Ectodermal cell (in vitro differentiated cells): ENCODE results near the gene CHI3L2.

Source experiments
- H3K27ac ChIP-seq: 2 replicates; pipeline ENCODE4 v1.7.0; 2013; ENCODE audit warnings: mild to moderate bottlenecking, low read depth, low read length; ENCODE audit not compliant: insufficient read depth, poor library complexity, severe bottlenecking
- H3K27me3 ChIP-seq: 2 replicates; pipeline ENCODE4 v1.7.0; 2013; ENCODE audit warnings: mild to moderate bottlenecking, low read length; ENCODE audit not compliant: insufficient read depth, control insufficient read depth, poor library complexity, severe bottlenecking
- H3K36me3 ChIP-seq: one replicate; pipeline ENCODE4 v1.7.0; 2013; ENCODE audit warnings: low read length; ENCODE audit not compliant: control insufficient read depth, insufficient read depth
- H3K4me1 ChIP-seq: one replicate; pipeline ENCODE4 v1.7.0; 2013; ENCODE audit warnings: low read length; ENCODE audit not compliant: control insufficient read depth, insufficient read depth
- H3K4me3 ChIP-seq: 2 replicates; pipeline ENCODE4 v1.7.0; 2013; ENCODE audit warnings: low read depth, low read length, control low read depth; ENCODE audit not compliant: insufficient read depth
- H3K9me3 ChIP-seq: 2 replicates; pipeline ENCODE4 v1.7.0; 2013; ENCODE audit warnings: mild to moderate bottlenecking, low read length, moderate library complexity; ENCODE audit not compliant: control insufficient read depth
- WGBS, 2 experiments: methylation state at CpG; one replicate each; pipeline ENCODE4 v1.1.7; 2013; ENCODE audit warnings: missing lambda C conversion rate in 2 of 2; 5-methylcytosine and 5-hydroxymethylcytosine counted together

Gene CHI3L2

DNA sequence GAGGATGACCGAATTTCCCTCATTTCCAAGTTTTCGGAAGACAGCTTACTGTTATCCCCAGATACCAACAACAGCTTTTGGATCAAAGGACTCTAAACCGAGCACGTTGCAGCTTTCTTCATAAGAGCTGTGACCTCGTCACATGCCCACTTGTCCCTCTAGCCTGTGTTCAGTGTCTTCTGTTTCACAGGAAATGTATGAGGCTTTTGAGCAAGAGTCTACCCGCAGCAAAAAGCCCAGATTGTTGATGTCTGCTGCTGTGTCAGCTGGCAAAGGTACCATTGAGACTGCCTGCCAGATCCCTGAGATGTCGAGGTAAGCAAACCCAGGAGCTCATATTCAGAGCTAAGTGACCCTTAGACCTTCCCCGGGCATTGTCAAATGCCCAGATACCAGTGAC is 24.1 kb downstream of the CHI3L2 start:
- no peaks in the 10 kb centered on the region for H3K36me3 ChIP-seq
- WGBS, 2 experiments = 94 to 95% methylated on average over 8 of the region's 8 CpGs

DNA sequence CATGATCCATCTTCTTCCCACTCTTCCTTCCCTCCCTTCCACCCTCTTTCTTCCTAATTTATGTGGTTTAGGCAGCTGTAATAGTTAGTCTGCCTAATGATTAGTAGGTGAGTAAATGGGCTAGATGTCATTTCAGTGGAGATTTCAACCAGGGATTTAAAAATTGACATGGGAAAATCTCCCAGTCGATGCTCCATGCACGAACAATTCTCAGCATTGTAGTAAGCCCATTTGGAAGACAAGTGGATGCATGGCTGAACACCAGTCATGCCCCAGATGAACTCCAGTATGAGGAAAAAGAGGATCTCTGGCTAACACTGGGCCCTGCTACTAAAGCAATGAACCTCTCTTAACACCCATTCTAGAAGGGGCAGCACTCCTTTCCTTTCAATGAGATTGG is 25.3 kb downstream of the CHI3L2 start:
- Histone ChIP-seq H3K9me3 (no peaks in the 10 kb centered on the region), H3K4me3 (no peak overlapping the region), H3K27ac (no peak overlapping the region), H3K4me1 (peaks cover 8% of the 10 kb centered on the region), H3K27me3 (no peaks in the 10 kb centered on the region), H3K36me3 (no peaks in the 10 kb centered on the region)
- 97 to 99% methylated on average over 2 of the region's 2 CpGs for WGBS, 2 experiments

More for the DNA sequence above, 24.1 kb downstream of the CHI3L2 start:
- Histone ChIP-seq H3K4me3 (no peak overlapping the region), H3K27me3 (no peaks in the 10 kb centered on the region), H3K27ac (no peak overlapping the region), H3K4me1 (peaks cover 8% of the 10 kb centered on the region), H3K9me3 (no peaks in the 10 kb centered on the region)

DNA sequence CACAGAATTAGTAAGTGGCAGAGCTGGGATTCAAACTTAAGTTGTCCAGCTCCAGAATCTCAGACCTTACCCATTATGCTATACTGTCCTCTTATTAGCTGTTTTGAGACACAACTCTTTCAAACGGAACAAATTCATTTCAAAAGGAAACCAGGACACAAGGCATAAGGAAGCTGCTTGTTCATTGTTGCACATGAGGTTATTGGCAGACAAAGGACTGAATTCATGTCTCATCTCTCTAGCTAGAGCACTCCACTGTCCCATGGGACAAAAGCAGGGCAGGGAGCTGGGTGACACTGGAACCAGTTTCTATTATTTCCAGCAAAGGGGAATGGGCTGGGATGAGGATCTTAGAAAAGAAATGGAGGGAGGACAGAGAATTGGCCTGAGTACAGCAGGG is 26.4 kb downstream of the CHI3L2 start:
- no peaks in the 10 kb centered on the region for H3K36me3 ChIP-seq
- H3K27ac ChIP-seq = no peak overlapping the region
- H3K4me3 ChIP-seq = no peak overlapping the region
- no peaks in the 10 kb centered on the region for H3K27me3 ChIP-seq
- WGBS, 2 experiments = 94 to 95% methylated on average over 1 of the region's 1 CpG
- H3K4me1 ChIP-seq = peaks cover 8% of the 10 kb centered on the region
- H3K9me3 ChIP-seq = no peaks in the 10 kb centered on the region

GRCh38 chr1:111256988-111257658 is 29.6 kb downstream of the CHI3L2 start:
- H3K36me3 ChIP-seq = no peaks in the 10 kb centered on the region
- H3K4me3 ChIP-seq = no peak overlapping the region
- no peaks in the 10 kb centered on the region for H3K9me3 ChIP-seq
- no peaks in the 10 kb centered on the region for H3K4me1 ChIP-seq
- H3K27ac ChIP-seq = no peak overlapping the region
- H3K27me3 ChIP-seq = no peaks in the 10 kb centered on the region
- 95 to 97% methylated on average over 8 of the region's 8 CpGs for WGBS, 2 experiments

- Histone ChIP-seq H3K4me1 (no peaks in the 10 kb centered on the region), H3K27ac (no peak overlapping the region), H3K9me3 (no peaks in the 10 kb centered on the region), H3K36me3 (no peaks in the 10 kb centered on the region), H3K27me3 (no peaks in the 10 kb centered on the region), H3K4me3 (no peak overlapping the region)
- 75 to 81% methylated on average over 4 of the region's 4 CpGs for WGBS, 2 experiments
These were observed 40.4 kb downstream of the CHI3L2 start for GRCh38 chr1:111267801-111268508.

DNA sequence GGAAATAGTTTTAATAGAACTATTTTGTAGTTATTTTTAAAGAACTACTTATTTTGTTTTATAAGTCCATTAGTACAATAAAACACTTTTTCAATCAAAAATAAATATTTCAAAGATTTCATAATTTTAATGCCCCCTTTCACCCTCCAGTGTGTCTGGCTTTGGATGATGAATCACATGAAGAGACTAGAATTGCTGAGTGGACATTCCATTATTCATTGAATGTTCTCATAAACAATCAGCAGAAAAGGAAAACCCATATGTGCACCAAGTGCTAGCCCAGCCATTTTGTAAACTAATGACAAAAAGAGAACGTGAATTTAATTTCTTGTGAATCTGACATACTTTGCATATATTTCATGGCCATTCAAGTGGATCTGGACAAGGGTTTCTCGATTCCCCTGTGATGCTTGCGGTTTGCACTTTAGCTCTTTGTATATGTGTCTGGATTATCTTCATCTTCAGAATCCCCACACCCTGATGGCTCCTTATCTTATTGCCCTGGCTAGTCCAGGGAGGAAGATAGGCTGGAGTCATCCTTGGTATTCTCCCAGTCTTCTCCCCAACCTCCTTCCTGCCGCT is 42.4 kb downstream of the CHI3L2 start:
- no peaks in the 10 kb centered on the region for H3K4me1 ChIP-seq
- WGBS, 2 experiments = 95 to 100% methylated on average over 2 to 4 of the region's 4 CpGs
- H3K27ac ChIP-seq = no peak overlapping the region
- no peaks in the 10 kb centered on the region for H3K27me3 ChIP-seq
- H3K36me3 ChIP-seq = no peaks in the 10 kb centered on the region
- no peak overlapping the region for H3K4me3 ChIP-seq
- no peaks in the 10 kb centered on the region for H3K9me3 ChIP-seq

DNA sequence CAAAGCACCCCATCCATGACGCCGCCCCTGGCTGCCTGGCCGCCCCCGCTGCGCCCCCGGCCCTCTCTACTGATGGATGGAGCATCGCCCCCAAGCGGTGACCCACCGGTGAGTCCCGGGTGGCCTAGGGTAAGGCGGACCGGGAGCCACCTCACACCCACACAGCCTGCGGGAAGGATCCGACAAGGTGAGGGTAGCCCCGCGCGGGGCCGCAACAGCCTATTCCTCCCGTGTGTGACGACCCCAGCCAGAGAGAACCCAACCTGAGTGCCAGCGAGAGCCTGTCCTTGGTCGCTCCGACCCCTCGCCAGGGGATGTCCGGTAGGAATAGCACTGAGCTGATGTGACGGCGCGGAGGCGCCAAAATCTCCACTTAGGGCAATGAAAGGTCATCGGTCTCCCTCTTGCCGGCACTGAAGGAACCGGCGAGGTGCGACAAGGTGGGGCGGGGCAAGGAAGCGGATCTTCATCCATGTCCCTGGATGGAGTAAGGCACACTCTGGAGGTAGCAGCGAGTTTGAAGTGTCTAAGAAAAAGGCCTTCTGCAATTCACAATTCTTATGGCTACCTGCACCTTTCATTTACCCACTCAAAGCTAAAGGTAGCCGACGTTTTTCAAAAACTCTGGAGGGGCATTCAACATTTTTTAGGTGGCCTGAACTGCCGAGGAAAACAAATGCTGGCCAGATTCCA is 43.4 kb downstream of the CHI3L2 start:
- Histone ChIP-seq H3K4me1 (no peaks in the 10 kb centered on the region), H3K27ac (no peak overlapping the region), H3K4me3 (no peak overlapping the region), H3K9me3 (no peaks in the 10 kb centered on the region), H3K27me3 (no peaks in the 10 kb centered on the region), H3K36me3 (no peaks in the 10 kb centered on the region)
- 96 to 97% methylated on average over 40 of the region's 40 CpGs for WGBS, 2 experiments

DNA sequence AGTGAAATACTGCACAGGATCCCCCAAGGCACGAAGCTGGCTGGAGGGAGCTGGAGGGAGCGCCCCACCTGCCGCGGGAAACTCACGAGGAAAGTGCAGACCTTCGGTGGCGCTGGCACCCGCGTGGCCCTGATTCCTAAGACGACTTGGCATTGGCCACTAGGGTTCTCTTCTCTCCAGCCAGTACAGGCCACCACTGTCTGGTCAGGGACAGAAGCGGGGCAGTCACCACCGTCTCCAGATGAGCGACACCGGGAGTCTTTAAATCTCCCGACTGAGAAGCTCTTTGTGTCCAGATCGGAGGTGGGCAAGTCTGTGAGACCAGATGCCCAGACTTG is 43.9 kb downstream of the CHI3L2 start:
- WGBS, 2 experiments = 70 to 73% methylated on average over 16 of the region's 16 CpGs
- no peaks in the 10 kb centered on the region for H3K4me1 ChIP-seq
- H3K27ac ChIP-seq = no peak overlapping the region
- H3K36me3 ChIP-seq = no peaks in the 10 kb centered on the region
- no peaks in the 10 kb centered on the region for H3K9me3 ChIP-seq
- no peak overlapping the region for H3K4me3 ChIP-seq
- H3K27me3 ChIP-seq = no peaks in the 10 kb centered on the region

DNA sequence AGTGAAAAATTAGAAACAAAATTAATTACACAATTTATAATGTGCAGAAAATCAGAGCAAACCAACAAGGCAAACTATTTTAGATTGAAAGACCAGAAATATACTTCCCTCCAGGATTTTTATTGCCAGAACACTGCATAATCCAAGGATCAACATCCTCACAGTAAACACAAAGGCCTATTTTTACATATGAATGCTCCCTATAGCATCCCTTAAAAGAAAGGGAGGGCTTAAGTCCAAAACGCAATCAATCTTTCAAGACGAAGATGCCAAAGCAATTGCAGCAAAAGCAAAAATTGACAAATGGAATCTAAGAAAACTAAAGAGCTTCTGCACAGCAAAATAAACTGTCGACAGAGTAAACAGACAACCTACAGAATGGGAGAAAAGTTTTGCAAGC is 44.6 kb downstream of the CHI3L2 start:
- Histone ChIP-seq H3K4me3 (no peak overlapping the region), H3K36me3 (no peaks in the 10 kb centered on the region), H3K4me1 (no peaks in the 10 kb centered on the region), H3K27me3 (no peaks in the 10 kb centered on the region), H3K27ac (no peak overlapping the region), H3K9me3 (no peaks in the 10 kb centered on the region)
- WGBS, 2 experiments = 27 to 35% methylated on average over 3 of the region's 3 CpGs

DNA sequence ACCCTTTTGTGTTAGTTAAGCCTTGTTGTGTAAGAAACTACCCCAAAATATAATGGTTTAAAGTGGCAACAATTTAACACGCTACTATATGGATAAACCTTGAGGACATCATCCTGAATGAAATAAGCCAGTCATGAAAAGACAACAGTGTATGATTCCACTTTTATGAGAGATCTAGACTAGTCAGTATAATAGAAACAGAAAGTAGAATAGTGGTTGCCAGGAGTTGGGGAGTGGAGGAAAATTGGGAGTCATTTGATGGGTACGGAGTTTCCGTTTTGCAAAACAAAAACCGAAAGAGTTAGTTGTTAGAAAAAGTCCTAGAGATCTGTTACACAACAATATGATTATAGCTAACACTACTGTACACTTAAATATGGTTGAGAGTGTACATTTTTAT is 47.1 kb downstream of the CHI3L2 start:
- Histone ChIP-seq H3K36me3 (no peaks in the 10 kb centered on the region), H3K9me3 (no peaks in the 10 kb centered on the region), H3K27me3 (no peaks in the 10 kb centered on the region), H3K4me1 (no peaks in the 10 kb centered on the region), H3K4me3 (no peak overlapping the region), H3K27ac (no peak overlapping the region)
- WGBS, 2 experiments = 84 to 87% methylated on average over 3 to 4 of the region's 4 CpGs
